Gastrocnemius medialis (tissue), 4 donors: ENCODE data around the gene ANKMY1. TPM values are rescaled to one million over a fixed set of nuclear protein-coding genes. Genes with fewer than 3 reads are reported as not detected.

ENCODE experiments used
- ATAC-seq, 2 donors: fragments of 150-250 bp; one replicate each; pipeline ENCODE4 v1.9.1; 2016
- DNase-seq, 2 donors: peaks; one replicate each; pipeline ENCODE4 v3.0.0-alpha.2; 2019
- H3K27ac ChIP-seq, 4 donors: fragments of 200-600 bp; sonication (generic); 1 replicate in 1 of 4; 2 replicates in 3 of 4; pipeline ENCODE4 v1.5.1; 2016 to 2018; ENCODE audit warnings: mild to moderate bottlenecking in 2 of 4, moderate library complexity in 1 of 4
- H3K27me3 ChIP-seq, 3 donors: fragments of 200-600 bp; sonication (generic) in 2 of 3; 1 replicate in 1 of 3; 2 replicates in 2 of 3; pipeline versions ENCODE4 v1.5.1 to v1.6.0; 2016 to 2019; ENCODE audit warnings: mild to moderate bottlenecking in 1 of 3, moderate library complexity in 1 of 3
- H3K36me3 ChIP-seq, 2 donors: fragments of 200-600 bp; sonication (generic) in 1 of 2; one replicate each; pipeline ENCODE4 v1.5.1; 2017 to 2018
- H3K4me1 ChIP-seq, 2 donors: fragments of 200-600 bp; sonication (generic) in 1 of 2; one replicate each; pipeline ENCODE4 v1.5.1; 2016 to 2017; ENCODE audit warnings: mild to moderate bottlenecking in 2 of 2
- H3K4me3 ChIP-seq, 4 donors: fragments of 200-600 bp; sonication (generic) in 3 of 4; 1 replicate in 1 of 4; 2 replicates in 3 of 4; pipeline ENCODE4 v1.5.1; 2016 to 2019; ENCODE audit warnings: mild to moderate bottlenecking in 2 of 4
- H3K9me3 ChIP-seq, 3 donors: fragments of 200-600 bp; sonication (generic) in 2 of 3; 1 replicate in 1 of 3; 2 replicates in 2 of 3; pipeline ENCODE4 v1.5.1; 2016 to 2019
- POLR2A ChIP-seq, 2 donors: fragments of 450-650 bp; IDR thresholded peaks; one replicate each; pipeline ENCODE4 v1.6.1; 2017; ENCODE audit warnings: antibody characterized with exemption in 2 of 2, mild to moderate bottlenecking in 2 of 2, moderate library complexity in 2 of 2
- in situ Hi-C, 4 donors: fragments of 200-750 bp; cut with MboI; loops; one replicate each; pipeline versions ENCODE4 v1.15.0 to v1.8.0; 2017; ENCODE audit warnings: low sequenced_read_pairs in 4 of 4
- intact Hi-C: fragments of 100-400 bp; cut with DNase I; formaldehyde crosslinking; loops from one replicate; pipeline ENCODE4 v1.15.1; 2023; ENCODE audit warnings: low total_unique reads
- total RNA-seq, 4 donors: library from RNA; depleted of rRNA; stranded (reverse); fragments of >200 nt; gene quantifications; one replicate each; pipeline versions ENCODE4 v1.1.0 to v1.2.3, GENCODE V29; 2016
- TF ChIP-seq, protein P1 (sequence below), 5 experiments: fragments of 450-650 bp in 3 of 5; fragments of 200-600 bp in 2 of 5; sonication (generic) in 2 of 5; IDR thresholded peaks in 4 of 5; conservative IDR thresholded peaks in 1 of 5; 1 replicate in 4 of 5; 2 replicates in 1 of 5; pipeline ENCODE4 v1.5.1; 2016 to 2019; ENCODE audit warnings: antibody characterized with exemption in 5 of 5, mild to moderate bottlenecking in 3 of 5, moderate library complexity in 3 of 5

The ANKMY1 gene
- total RNA-seq, 4 donors from 2014 or later, result 3.3 to 9.0 (median 5.6) TPM

DNA sequence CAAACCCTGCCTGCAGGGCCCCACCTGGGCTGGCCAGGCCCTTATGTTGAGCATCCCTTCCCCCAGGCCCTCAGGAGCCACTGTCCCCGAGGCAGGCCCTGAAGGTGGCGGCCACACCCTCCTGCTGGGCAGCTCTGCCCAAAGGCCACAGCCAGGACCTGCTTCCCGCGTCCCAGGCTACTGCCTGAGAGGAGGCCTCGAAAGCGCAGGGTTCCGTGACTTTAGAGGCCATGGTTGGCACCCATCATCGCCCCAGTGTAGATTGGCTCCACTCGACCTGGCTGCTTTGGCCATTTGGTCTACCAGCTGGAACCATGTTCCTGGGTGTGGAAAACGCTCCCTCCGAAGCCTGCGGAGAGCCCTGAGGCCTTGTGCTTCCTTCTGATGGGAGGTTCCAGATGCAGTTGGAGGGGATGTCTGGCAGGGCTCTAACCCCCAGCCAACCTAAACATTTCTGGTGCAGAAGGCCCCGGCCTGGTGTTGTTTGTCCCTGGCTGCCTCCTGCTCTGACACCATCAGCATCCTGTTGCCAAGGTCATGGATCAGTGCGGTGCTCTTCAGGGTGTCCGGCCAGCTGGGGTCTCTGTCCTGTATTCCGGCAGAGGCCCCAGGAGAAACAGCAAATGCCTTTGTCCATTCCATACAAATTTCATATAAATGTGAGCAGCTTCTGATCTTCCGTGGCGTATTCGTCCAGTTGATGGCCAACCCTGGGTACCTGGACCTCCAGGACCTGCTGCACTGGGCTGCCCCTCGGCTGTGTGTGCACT, 43.5 kb upstream of the ANKMY1 start:
- intact Hi-C loops (no loop called here), in situ Hi-C loops (no loop called here)
- no peak for ATAC-seq
- TF ChIP-seq POLR2A (IDR thresholded peaks at IDR 0.05), result no peak
- TF ChIP-seq, protein P1, sequence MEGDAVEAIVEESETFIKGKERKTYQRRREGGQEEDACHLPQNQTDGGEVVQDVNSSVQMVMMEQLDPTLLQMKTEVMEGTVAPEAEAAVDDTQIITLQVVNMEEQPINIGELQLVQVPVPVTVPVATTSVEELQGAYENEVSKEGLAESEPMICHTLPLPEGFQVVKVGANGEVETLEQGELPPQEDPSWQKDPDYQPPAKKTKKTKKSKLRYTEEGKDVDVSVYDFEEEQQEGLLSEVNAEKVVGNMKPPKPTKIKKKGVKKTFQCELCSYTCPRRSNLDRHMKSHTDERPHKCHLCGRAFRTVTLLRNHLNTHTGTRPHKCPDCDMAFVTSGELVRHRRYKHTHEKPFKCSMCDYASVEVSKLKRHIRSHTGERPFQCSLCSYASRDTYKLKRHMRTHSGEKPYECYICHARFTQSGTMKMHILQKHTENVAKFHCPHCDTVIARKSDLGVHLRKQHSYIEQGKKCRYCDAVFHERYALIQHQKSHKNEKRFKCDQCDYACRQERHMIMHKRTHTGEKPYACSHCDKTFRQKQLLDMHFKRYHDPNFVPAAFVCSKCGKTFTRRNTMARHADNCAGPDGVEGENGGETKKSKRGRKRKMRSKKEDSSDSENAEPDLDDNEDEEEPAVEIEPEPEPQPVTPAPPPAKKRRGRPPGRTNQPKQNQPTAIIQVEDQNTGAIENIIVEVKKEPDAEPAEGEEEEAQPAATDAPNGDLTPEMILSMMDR (IDR thresholded peaks at IDR 0.05 in 4 of 5, conservative IDR thresholded peaks at IDR 0.05 in 1 of 5), result no peak
- Histone ChIP-seq H3K36me3 (peaks cover 0 to 18% of the 10 kb centered on the region in 2 donors), H3K4me1 (peaks cover under 1 to 12% of the 10 kb centered on the region in 2 donors), H3K9me3 (no peaks in the 10 kb centered on the region), H3K4me3 (no peak overlapping the region), H3K27ac (no peak overlapping the region), H3K27me3 (no peaks in the 10 kb centered on the region)
- DNase-seq, result peak in 1 of 2 donors; percentile 6

DNA sequence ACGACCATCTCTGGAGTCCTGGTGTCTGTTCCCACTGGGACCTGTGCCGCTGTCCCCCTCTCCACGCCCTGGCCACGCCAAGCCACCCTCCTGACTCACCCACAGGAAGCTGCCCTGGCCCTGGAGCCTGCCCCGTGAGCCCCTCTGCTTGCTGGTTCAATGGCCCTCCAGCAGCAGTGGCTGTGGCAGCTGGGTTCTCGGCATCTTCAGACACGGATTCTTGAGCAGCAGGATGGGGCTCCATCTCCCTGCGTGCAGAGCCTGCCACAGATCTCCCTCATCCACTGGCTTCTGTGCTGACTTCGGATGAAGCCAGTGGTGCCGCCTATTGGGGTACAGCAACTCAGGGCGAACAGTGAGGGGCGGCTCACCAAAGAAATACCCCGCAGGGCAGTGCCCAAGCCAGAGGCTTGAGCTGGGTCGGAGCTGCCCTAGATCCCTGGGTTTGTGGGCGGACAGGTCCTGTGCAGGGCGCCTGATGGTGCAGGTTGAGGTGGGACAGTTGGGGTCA, 42.7 kb upstream of the ANKMY1 start:
- H3K9me3 ChIP-seq, result no peaks in the 10 kb centered on the region

DNA sequence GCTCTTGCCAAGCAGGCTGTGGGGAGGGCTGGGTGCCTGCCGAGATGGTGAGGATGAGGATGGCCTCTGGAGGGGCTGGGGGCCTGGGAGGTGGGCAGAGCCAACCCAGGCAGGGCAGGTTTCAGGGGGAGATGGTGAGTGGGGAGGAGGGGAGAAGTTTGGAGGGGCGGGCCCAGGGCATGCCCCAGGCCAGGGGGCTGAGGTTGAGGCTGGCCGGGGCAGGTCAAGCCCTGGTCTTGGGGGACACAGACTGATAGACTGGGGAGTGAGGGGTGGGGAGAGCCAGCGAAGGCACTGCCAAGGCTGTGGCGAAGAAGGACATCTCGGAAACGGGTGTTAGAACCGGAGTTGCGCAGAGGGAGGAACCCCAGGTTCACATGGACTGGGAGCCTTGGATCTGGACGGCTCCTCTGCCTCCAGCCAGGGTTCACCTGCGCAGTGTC, 41.4 kb upstream of the ANKMY1 start:
- ATAC-seq (no peak), DNase-seq (peak in 1 of 2 donors; percentile 7)
- Histone ChIP-seq H3K27ac (no peak overlapping the region), H3K9me3 (no peaks in the 10 kb centered on the region), H3K36me3 (peaks cover 0 to 18% of the 10 kb centered on the region in 2 donors), H3K27me3 (no peaks in the 10 kb centered on the region), H3K4me1 (peaks cover 10 to 13% of the 10 kb centered on the region in 2 donors), H3K4me3 (no peak overlapping the region)
- TF ChIP-seq, protein P1 (IDR thresholded peaks at IDR 0.05 in 4 of 5, conservative IDR thresholded peaks at IDR 0.05 in 1 of 5), result no peak
- no peak for TF ChIP-seq POLR2A (IDR thresholded peaks at IDR 0.05)
- in situ Hi-C loops, result no loop called here
- intact Hi-C loops, result no loop called here

More for the DNA sequence above, 42.7 kb upstream of the ANKMY1 start:
- TF ChIP-seq, protein P1 (IDR thresholded peaks at IDR 0.05 in 4 of 5, conservative IDR thresholded peaks at IDR 0.05 in 1 of 5), result no peak
- no peak for TF ChIP-seq POLR2A (IDR thresholded peaks at IDR 0.05)
- no peaks in the 10 kb centered on the region for H3K27me3 ChIP-seq
- intact Hi-C loops, result no loop called here
- ATAC-seq (no peak), DNase-seq (peak in 1 of 2 donors; percentile 2)
- no peak overlapping the region for H3K4me3 ChIP-seq
- peaks cover 0 to 18% of the 10 kb centered on the region in 2 donors for H3K36me3 ChIP-seq
- no peak overlapping the region for H3K27ac ChIP-seq
- H3K4me1 ChIP-seq, result peaks cover 8 to 19% of the 10 kb centered on the region in 2 donors
- in situ Hi-C loops, result no loop called here

DNA sequence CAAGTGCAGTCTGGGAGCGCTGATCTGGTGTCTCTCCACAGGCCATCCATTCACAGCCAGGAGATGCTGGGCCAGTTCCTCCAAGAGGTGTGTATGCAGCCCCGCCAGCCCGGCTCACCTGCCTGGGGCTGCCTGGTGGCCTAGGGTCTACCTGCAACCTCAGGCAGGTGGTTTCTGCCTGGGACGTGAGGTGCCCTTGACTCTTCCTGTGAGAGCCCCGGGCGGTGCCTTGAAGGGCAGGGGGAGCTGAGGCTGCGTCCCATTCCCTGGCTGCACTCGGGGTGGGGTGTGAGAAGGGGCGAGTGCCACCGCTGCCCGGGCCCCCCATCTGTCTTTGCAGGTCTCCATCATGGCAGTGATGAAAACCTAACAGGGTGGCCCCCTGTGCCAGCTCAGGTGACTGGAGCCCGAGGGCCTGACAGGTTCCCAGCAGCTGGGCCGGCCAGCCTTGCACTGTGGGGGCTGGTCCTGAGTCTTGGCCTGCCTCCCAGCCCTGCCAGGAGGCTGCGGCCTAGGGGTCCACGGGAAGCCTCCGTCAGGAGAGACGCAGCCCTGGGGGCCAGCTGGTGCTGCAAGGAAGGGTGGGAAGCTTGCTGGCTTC, 40.6 kb upstream of the ANKMY1 start:
- no peak for ATAC-seq

More for the DNA sequence above, 40.6 kb upstream of the ANKMY1 start:
- peak in 1 of 2 donors; percentile 6 for DNase-seq
- peaks cover 0 to 18% of the 10 kb centered on the region in 2 donors for H3K36me3 ChIP-seq
- peaks cover 10 to 13% of the 10 kb centered on the region in 2 donors for H3K4me1 ChIP-seq
- no peaks in the 10 kb centered on the region for H3K9me3 ChIP-seq
- intact Hi-C loops (no loop called here), in situ Hi-C loops (no loop called here)
- no peak overlapping the region for H3K27ac ChIP-seq
- no peaks in the 10 kb centered on the region for H3K27me3 ChIP-seq
- no peak overlapping the region for H3K4me3 ChIP-seq
- TF ChIP-seq, protein P1 (IDR thresholded peaks at IDR 0.05 in 4 of 5, conservative IDR thresholded peaks at IDR 0.05 in 1 of 5), result no peak
- no peak for TF ChIP-seq POLR2A (IDR thresholded peaks at IDR 0.05)
